ENCODE data around the gene INO80E. TPM values are rescaled to one million over a fixed set of nuclear protein-coding genes. Genes with fewer than 3 reads are reported as not detected.
A peak's percentile ranks its signal among the peaks of the same experiment; 100 is the strongest.

INO80E gene
- total RNA-seq, 2 donors from 2014 or later, result 28.3 to 54.5 TPM

GRCh38 chr16:29992344-29992967 lies 3.6 kb upstream of the INO80E start:
- H3K9me3 ChIP-seq, result no peaks in the 10 kb centered on the region
- H3K4me3 ChIP-seq, result no peak overlapping the region
- intact Hi-C loops (cut with DNase I), result no loop called here
- peaks cover 23% of the 10 kb centered on the region for H3K4me1 ChIP-seq
- H3K27me3 ChIP-seq, result no peaks in the 10 kb centered on the region
- 62 to 66% methylated on average over 7 of the region's 7 CpGs for WGBS, 2 donors
- ATAC-seq (no peak), DNase-seq (no peak)
- H3K36me3 ChIP-seq (replicated peaks in 1 of 2; ENCODE audit: insufficient read depth in 1 of 2, low read depth in 2 of 2), result peaks cover 0 to 5% of the 10 kb centered on the region in 2 donors
- TF ChIP-seq POLR2A (IDR thresholded peaks at IDR 0.05), result no peak
- TF ChIP-seq, protein P1, sequence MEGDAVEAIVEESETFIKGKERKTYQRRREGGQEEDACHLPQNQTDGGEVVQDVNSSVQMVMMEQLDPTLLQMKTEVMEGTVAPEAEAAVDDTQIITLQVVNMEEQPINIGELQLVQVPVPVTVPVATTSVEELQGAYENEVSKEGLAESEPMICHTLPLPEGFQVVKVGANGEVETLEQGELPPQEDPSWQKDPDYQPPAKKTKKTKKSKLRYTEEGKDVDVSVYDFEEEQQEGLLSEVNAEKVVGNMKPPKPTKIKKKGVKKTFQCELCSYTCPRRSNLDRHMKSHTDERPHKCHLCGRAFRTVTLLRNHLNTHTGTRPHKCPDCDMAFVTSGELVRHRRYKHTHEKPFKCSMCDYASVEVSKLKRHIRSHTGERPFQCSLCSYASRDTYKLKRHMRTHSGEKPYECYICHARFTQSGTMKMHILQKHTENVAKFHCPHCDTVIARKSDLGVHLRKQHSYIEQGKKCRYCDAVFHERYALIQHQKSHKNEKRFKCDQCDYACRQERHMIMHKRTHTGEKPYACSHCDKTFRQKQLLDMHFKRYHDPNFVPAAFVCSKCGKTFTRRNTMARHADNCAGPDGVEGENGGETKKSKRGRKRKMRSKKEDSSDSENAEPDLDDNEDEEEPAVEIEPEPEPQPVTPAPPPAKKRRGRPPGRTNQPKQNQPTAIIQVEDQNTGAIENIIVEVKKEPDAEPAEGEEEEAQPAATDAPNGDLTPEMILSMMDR (IDR thresholded peaks at IDR 0.05), result no peak
- no peak overlapping the region for H3K27ac ChIP-seq

DNA sequence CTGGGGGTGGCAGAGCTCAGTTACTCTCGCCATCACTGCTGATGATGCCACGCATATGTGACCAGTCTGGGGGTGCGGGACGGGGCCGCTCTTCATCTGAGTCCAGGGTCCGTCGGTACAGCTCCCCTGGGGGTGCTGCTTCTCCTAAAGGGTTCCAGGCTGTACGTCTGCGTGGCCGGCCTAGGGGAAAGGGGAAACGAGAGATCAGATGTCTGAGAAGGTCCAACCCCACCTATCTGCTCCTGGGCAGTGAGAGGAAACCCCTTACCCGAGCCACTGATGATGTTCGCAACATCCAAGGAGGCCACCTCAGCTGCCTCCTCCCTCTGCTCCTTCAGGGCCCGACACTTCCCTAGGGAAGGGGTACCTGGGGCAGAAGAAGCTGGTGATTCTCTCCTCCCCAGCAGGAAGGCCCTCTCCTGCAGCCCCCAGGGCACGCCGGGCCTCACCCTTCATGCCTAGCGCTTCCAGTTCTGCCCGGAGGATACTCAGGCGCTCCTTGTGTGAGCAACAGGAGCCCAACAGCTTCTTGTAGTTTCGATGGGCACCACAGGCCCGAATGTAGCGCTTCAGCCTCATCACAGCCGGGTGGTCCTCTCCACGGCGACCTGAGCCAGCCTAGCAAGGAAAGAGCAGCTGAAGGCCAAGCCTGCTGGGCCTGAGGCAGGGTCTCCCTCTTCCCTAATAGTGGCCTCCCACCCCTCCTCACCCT lies 2.7 kb upstream of the INO80E start:
- Histone ChIP-seq H3K4me1 (peaks cover 26% of the 10 kb centered on the region), H3K36me3 (replicated peaks in 1 of 2; ENCODE audit: insufficient read depth in 1 of 2, low read depth in 2 of 2) (peaks cover 0 to 3% of the 10 kb centered on the region in 2 donors), H3K27me3 (no peaks in the 10 kb centered on the region), H3K27ac (no peak overlapping the region), H3K9me3 (no peaks in the 10 kb centered on the region), H3K4me3 (no peak overlapping the region)
- TF ChIP-seq POLR2A (IDR thresholded peaks at IDR 0.05), result no peak
- TF ChIP-seq, protein P1 (IDR thresholded peaks at IDR 0.05), result no peak
- intact Hi-C loops (cut with DNase I), result no loop called here
- DNase-seq, result no peak
- 90 to 91% methylated on average over 18 to 25 of the region's 25 CpGs for WGBS, 2 donors
- no peak for ATAC-seq

DNA sequence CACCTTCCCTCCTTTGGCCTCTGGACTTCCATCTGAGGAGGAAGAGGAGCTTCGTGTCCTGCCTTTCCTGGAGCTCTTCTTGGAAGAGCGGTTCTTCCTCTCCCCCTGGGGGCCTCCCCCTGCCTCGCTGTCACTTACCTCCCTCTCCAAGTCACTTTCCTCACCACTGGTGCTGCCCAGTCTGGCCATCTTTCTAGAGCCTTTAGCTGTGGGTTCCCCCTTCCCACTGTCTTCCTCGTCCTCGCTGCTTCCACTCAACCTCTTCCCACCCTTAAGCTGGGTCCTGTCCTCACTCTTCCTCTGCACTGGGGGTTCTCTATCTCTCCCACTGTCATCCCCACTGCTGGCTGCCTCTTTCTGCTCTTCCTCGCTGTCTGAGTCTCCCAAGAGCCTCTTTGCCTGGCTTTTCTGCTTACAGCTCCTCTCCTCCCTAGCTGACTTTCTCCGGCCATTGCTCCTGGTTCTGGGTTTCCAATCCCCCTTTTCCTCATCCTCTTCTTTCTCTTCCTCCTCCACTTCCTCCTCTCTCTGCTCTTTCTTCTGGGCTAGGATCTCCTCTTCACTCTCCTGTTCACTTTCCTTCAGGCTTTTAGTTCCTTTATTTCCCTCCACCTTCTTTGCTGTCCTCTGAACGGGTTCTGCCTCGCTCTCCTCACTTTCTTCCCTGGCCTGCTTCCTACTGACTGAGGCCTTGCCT lies 2.0 kb upstream of the INO80E start:
- intact Hi-C loops (cut with DNase I), result no loop called here
- peaks cover 26% of the 10 kb centered on the region for H3K4me1 ChIP-seq
- DNase-seq, result no peak
- TF ChIP-seq, protein P1 (IDR thresholded peaks at IDR 0.05), result no peak
- no peak for TF ChIP-seq POLR2A (IDR thresholded peaks at IDR 0.05)
- no peak for ATAC-seq
- no peaks in the 10 kb centered on the region for H3K27me3 ChIP-seq
- H3K4me3 ChIP-seq, result no peak overlapping the region
- peak overlapping the region in 3 of 4 donors; percentile 89 to 99 (median 96) for H3K27ac ChIP-seq
- no peaks in the 10 kb centered on the region for H3K9me3 ChIP-seq
- peaks cover 0 to 5% of the 10 kb centered on the region in 2 donors for H3K36me3 ChIP-seq (replicated peaks in 1 of 2; ENCODE audit: insufficient read depth in 1 of 2, low read depth in 2 of 2)
- 87 to 88% methylated on average over 9 of the region's 9 CpGs for WGBS, 2 donors

DNA sequence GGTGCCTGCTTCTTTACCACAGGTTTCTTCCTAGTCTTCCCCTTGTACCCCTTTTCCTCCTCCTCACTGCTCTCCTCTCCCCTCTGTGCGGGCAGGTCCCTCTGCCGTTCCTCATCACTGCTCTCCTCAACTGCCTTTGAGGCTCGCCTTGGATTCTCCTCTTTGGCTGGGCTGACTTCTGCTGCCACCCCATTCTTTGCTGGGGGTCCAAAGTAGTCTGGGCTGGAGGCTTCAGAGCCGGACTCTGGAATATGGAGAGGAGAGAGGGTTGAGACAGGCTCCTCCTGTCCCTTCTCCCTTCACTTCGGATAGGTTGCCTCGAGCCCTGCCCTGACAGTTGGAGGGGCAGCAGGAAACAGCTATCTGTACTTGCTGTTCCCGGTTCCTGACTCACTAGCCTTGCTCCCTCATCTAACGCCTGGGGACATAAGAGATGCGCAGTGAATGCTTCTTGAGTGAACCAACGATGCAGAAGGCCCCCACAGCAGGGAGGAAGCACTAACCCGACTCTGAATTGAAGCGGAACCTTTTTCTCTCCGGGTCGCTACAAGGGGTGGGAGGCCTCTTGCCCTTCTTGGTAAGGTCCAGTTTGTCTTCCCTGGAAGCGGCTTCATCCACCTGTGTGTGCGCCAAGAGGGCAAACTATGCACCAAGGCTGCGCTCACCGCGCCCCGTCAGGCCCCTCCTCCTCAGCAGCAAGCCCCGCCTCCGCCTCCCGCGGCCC lies 1.3 kb upstream of the INO80E start:
- no peak for TF ChIP-seq POLR2A (IDR thresholded peaks at IDR 0.05)
- TF ChIP-seq, protein P1 (IDR thresholded peaks at IDR 0.05), result no peak
- intact Hi-C loops (cut with DNase I), result no loop called here
- ATAC-seq (peak; percentile 53), DNase-seq (peak; percentile 73 to 75 (median 74))
- peaks cover 0 to 5% of the 10 kb centered on the region in 2 donors for H3K36me3 ChIP-seq (replicated peaks in 1 of 2; ENCODE audit: insufficient read depth in 1 of 2, low read depth in 2 of 2)
- peaks cover 26% of the 10 kb centered on the region for H3K4me1 ChIP-seq
- no peaks in the 10 kb centered on the region for H3K27me3 ChIP-seq
- H3K9me3 ChIP-seq, result no peaks in the 10 kb centered on the region
- H3K4me3 ChIP-seq, result peak overlapping the region; percentile 48 to 76
- 16 to 18% methylated on average over 17 to 24 of the region's 24 CpGs for WGBS, 2 donors
- H3K27ac ChIP-seq, result peak overlapping the region; percentile 89 to 99 (median 93)

Data from body of pancreas (tissue), 4 donors.